SH-SY5Y (cell line): Measurements from ENCODE around the gene TBX15.

Experiments
- GATA2 ChIP-seq: IDR thresholded peaks from 2 replicates; pipeline ENCODE4 v1.6.1; 2011; ENCODE audit warnings: mild to moderate bottlenecking, low read depth, low read length
- GATA3 ChIP-seq: IDR thresholded peaks from 2 replicates; pipeline ENCODE4 v1.6.1; 2011; ENCODE audit warnings: low read depth, mild to moderate bottlenecking, low read length, moderate library complexity

GRCh38 chr1:118911571-118911970 lies 76.6 kb downstream of the TBX15 start:
- no peak for TF ChIP-seq GATA2
- TF ChIP-seq GATA3: no peak
